Measurements from ENCODE around the gene NIT1. TPM values are rescaled to one million over a fixed set of nuclear protein-coding genes. Genes with fewer than 3 reads are reported as not detected.

The NIT1 gene
- total and polyA plus RNA-seq, 12 donors = 24.1 to 41.2 (median 32.1) TPM

DNA sequence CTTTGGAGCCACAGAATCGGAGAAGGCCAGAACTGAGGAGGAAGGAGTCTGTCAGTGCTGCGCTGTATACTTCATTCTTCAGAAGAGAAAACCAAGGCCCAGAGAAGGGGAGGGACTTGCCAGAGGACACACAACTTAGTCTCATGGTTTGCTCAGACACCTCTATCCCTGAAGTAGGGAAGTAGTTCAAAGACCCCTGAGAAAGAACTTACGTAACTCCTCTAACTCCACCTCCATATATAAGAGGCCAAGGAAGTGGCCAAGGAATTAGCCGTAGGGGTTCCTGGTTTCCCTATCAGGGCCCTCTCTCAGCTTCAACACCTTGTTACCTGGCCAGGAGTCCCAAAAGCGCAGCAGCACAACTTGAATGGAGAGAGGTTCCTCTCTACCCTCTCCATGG lies 28.0 kb upstream of the NIT1 start:
- no peak for ATAC-seq
- Histone ChIP-seq H3K4me3 (no peak overlapping the region), H3K36me3 (no peaks in the 10 kb centered on the region), H3K4me1 (no peaks in the 10 kb centered on the region), H3K27me3 (no peaks in the 10 kb centered on the region), H3K27ac (no peak overlapping the region), H3K9me3 (no peaks in the 10 kb centered on the region)
- WGBS, 2 donors = 95 to 97% methylated on average over 5 of the region's 5 CpGs
- no peak for DNase-seq
- TF ChIP-seq, protein P1, sequence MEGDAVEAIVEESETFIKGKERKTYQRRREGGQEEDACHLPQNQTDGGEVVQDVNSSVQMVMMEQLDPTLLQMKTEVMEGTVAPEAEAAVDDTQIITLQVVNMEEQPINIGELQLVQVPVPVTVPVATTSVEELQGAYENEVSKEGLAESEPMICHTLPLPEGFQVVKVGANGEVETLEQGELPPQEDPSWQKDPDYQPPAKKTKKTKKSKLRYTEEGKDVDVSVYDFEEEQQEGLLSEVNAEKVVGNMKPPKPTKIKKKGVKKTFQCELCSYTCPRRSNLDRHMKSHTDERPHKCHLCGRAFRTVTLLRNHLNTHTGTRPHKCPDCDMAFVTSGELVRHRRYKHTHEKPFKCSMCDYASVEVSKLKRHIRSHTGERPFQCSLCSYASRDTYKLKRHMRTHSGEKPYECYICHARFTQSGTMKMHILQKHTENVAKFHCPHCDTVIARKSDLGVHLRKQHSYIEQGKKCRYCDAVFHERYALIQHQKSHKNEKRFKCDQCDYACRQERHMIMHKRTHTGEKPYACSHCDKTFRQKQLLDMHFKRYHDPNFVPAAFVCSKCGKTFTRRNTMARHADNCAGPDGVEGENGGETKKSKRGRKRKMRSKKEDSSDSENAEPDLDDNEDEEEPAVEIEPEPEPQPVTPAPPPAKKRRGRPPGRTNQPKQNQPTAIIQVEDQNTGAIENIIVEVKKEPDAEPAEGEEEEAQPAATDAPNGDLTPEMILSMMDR (IDR thresholded peaks at IDR 0.05) = no peak
- intact Hi-C loops (cut with DNase I) = loop anchor here in 3 of 10 donors (10.0 kb wide), 1 partner anchor 255 kb away; no protein-coding TSS in a partner anchor

DNA sequence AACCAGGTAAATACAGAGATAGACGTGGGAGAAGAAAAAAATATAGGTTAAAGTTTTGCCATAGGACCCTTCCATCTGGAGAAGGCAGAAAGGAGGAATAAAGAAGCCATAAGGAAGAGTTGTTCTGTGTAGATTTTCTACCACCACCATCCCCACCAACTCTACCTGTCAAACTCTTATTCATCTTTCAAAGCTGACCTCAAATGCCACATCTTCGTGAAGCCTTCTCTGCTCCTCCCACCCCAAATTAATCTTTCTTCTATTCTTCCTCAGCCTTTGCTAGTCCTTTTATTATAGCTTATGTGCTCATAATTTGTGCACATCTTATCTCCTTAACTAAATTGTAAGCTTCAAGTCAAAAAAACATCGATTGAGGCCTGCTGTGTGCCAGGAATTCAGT lies 27.3 kb upstream of the NIT1 start:
- no peaks in the 10 kb centered on the region for H3K9me3 ChIP-seq
- no peak for DNase-seq
- intact Hi-C loops (cut with DNase I) = loop anchor here in 3 of 10 donors (10.0 kb wide), 1 partner anchor 256 kb away; no protein-coding TSS in a partner anchor
- no peaks in the 10 kb centered on the region for H3K27me3 ChIP-seq
- H3K36me3 ChIP-seq = no peaks in the 10 kb centered on the region
- TF ChIP-seq, protein P1 (IDR thresholded peaks at IDR 0.05) = no peak
- H3K4me1 ChIP-seq = peaks cover 0 to under 1% (median 0%) of the 10 kb centered on the region in 9 donors
- no peak overlapping the region for H3K27ac ChIP-seq
- ATAC-seq = no peak
- H3K4me3 ChIP-seq = no peak overlapping the region
- 84 to 88% methylated on average over 3 of the region's 3 CpGs for WGBS, 2 donors

DNA sequence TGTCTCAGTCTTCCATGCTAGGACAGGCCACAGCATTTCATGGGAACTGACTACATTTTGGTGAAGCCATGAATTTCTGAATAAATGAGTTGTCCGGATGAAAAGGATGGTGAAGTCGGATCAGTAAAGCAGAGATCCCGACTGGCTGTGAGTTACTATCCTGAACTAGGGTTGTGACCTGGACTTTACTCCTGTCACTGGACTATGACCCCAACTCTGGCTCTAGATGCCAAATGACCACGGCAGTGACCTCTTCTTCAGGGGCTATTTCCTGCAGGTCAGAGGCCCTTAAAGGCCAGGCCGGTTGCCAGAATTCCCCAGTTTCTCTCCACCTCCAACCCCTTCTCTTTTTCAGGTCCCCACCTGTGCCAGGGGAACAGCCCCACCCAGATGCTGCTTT lies 26.8 kb upstream of the NIT1 start:
- DNase-seq = no peak
- Histone ChIP-seq H3K27me3 (no peaks in the 10 kb centered on the region), H3K4me1 (peaks cover 0 to 6% (median 0%) of the 10 kb centered on the region in 9 donors), H3K9me3 (no peaks in the 10 kb centered on the region), H3K36me3 (no peaks in the 10 kb centered on the region), H3K27ac (no peak overlapping the region), H3K4me3 (no peak overlapping the region)
- ATAC-seq = no peak
- 85 to 90% methylated on average over 5 of the region's 5 CpGs for WGBS, 2 donors
- TF ChIP-seq, protein P1 (IDR thresholded peaks at IDR 0.05) = no peak
- intact Hi-C loops (cut with DNase I) = loop anchor here in 3 of 10 donors (10.0 kb wide), 1 partner anchor 256 kb away; no protein-coding TSS in a partner anchor

DNA sequence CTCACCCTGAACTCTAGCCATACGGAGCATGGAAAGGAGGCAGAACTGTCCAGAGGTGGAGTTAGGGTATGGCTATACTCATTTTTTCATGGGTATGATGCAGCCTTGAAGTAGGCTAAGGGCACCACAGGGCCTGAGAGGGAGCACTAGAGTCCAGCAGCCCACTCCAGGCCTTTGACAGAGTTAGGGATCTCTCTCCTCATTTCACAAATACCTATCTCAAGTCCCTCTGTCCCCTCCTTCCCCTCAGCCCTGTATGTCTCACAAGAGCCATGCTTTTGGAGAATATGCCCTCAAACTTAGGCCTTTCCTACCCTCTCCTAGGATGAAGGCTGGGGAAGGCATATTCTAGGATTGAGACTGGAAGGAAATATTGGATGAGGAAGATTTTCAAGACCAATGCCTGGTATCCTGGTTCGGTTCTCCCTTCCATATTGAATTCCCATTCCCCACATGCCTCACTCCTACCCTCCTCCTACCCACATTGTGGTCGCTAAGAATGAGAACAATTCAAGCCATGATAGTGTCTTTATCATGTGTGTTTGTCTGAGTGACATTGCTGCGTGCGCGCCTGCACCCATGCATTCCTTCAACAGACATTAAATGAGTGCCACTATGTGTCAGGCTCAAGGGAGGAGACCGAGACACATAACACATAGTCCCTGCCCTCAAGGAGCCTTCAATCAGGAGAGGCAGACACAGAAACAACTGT lies 26.0 kb upstream of the NIT1 start:
- ATAC-seq = no peak
- 90 to 92% methylated on average over 7 of the region's 7 CpGs for WGBS, 2 donors
- Histone ChIP-seq H3K9me3 (no peaks in the 10 kb centered on the region), H3K27me3 (no peaks in the 10 kb centered on the region), H3K4me3 (no peak overlapping the region), H3K36me3 (no peaks in the 10 kb centered on the region), H3K4me1 (peaks cover 0 to 14% (median 7%) of the 10 kb centered on the region in 9 donors), H3K27ac (no peak overlapping the region)
- intact Hi-C loops (cut with DNase I) = loop anchor here in 3 of 10 donors (10.0 kb wide), 1 partner anchor 257 kb away; no protein-coding TSS in a partner anchor
- DNase-seq = no peak
- TF ChIP-seq, protein P1 (IDR thresholded peaks at IDR 0.05) = no peak
